NCI-H1105 (cell line): Measurements from ENCODE around the gene MRPS26.
"Not testable (repeated sequence)": the region's sequence is repeated elsewhere in the genome, so short reads cannot be mapped to it uniquely, and the experiment has no call there.

Experiments
- DNase-seq: peaks from one replicate; lab custom pipeline; 2025; lab: John Stamatoyannopoulos, UW

The MRPS26 gene

DNA sequence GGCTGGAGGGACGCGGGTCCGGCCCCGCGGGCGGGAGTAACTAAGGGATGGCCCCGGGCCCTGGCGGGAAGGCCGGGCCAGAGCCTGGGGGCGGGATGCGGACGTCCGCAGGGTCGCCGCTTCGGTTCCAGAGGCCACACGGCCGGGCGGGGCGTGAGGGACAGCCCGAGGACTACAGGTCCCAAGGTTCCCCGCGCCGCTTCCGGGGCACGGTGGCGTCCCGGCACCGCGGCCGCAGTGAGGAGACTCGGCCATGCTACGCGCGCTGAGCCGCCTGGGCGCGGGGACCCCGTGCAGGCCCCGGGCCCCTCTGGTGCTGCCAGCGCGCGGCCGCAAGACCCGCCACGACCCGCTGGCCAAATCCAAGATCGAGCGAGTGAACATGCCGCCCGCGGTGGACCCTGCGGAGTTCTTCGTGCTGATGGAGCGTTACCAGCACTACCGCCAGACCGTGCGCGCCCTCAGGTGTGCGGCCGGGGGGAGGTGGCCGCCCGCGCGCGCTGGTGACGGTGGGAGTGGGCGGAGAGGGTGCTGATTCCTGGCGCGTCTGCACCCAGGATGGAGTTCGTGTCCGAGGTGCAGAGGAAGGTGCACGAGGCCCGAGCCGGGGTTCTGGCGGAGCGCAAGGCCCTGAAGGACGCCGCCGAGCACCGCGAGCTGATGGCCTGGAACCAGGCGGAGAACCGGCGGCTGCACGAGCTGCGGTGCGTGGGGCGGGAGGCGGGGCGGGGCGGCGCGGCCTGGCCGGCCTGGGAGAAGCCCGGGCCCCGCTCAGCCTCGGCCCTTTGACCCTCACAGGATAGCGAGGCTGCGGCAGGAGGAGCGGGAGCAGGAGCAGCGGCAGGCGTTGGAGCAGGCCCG lies at the start of gene MRPS26:
MRPS26 (plus strand) TSS at position 237 of the 861 bp plus-strand sequence; CDS start at position 254, 17 bp downstream.
- DNase-seq, result peak; percentile 89

DNA sequence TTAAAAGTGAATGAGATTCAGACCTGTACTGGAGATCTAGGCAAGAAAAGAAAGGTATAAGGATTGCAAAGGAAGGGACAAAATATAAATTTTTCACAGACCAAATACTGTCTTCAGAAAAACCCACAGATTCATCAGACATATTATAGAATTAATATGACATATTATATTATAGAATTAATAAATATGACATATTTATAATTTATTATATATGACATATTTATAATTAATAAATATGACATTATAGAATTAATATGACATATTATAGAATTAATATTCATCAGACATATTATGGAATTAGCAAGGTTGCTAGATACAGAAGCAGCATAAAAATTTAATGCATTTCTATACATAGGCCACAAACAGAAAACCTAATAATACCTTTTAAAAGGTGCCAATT lies 47.1 kb upstream of the MRPS26 start:
- DNase-seq, result no peak

DNA sequence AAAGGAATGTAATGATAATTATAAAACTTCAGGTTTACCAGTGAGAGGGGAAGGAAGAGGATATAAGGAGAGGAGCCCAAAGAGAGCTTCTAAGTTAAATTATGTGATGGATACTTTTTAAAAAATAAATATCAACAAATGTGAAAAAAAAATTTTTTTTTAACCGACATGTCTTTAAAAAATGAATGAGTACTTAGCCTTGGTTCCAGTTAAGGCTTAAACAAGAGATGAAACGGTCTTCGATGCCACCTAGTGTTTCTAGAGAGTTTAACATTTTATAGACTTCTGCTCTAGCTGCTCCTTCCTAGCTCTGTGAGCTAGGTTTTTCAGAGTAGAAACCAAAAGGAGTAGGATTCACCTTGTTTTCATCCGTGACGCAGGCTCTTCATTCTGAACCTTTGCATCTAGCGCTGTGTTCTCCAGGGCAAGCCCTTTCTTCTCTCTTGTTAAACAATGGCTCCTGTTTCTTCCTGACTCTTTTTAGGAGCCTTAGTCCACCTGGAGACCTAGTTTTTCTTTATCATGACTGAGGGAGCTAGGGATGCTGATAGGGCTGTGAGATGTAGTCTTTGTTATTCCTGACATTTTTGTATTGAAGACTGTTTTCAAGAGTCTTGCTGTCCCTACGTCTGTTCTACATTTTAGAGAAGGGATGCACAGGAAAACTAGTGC lies 44.9 kb upstream of the MRPS26 start:
- DNase-seq, result peak; percentile 5

DNA sequence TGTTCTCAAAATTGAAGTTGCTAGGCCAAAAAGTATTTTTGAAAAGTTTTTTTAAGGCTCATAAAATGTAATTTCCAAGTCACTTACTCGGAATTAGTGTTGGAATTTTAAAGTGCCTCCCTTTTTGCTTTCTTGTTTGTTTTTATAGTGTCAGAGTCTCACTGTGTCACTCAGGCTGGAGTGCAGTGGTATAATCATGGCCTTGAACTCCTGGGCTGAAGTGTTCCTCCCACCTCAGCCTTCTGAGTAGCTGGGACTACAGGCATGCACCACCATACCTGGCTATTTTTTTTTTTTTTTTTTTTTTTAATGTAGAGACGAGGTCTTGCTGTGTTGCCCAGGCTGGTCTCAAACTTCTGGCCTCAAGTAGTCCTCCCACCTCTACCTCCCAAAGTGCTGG lies 42.4 kb upstream of the MRPS26 start:
- no peak for DNase-seq

DNA sequence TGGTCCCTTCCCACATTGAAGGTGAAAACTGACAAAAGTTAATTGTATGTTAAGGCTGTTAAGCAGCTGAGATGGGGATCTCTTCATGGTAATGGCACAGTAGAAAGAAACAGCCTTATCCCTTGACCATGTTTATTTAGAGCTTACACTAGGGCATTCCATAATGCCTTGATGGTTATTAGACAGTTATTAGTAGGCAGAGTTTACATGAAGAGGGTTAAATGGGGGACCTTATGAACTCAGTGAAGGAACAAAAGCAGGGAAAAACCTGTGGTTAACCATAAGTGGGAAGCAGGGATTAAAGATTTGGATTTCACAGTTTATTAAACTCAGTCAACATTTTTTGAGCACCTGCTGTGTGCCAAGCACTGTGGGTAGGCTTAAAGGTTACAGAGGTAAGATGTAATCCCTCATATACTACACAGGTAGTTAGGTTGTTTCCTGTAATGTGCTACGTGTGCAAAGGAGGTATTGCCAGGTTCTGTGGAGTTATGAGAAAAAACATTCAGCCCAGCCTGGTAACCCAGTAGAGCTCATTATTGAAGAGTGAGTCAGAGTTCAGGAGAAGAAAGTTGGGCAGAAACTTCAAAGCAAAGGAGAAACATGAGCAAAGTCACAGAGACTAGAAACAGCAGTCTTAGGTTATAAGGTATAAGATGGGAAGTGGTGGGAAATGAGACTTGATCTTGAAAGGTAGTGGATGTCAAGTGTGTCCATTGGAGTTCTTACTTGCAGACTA lies 34.7 kb upstream of the MRPS26 start:
- DNase-seq, result no peak

DNA sequence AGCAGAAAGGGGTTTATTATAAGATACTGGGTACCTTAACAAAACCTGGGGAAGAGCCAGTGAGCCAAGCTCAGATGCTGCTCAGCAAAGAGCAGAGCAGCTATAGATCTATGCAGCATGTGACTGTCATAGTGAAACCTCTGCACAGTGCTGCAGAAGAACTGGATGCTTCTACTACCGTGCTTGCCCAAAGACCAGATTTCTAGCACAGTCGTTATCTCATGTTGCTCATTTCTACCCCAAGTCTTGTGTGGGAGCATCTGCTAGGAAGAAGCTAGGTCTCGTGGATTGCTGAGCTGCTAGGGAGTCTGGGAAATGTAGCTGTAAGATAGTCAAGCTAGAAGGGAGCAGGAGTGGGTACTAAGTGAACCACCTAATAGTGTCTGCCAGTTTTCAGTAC lies 34.1 kb upstream of the MRPS26 start:
- no peak for DNase-seq

DNA sequence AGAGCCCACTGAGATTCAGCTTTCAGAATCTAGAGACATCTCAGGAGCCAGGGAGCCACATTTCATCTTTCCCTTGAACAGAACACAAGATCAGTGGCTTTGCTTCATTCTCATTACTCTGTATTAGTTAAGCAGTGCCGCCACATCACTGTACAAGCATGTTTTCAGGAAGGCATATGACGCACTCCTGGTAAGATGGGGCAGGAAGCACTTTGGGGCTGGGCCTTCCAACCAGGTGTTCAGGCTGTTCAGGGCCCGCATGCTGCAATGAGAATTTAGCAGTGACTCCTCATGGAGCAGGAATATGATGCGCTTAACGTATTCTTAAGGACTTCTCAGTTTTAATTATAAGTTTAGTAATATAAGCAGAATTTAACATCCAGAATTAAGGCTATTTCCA lies 32.1 kb upstream of the MRPS26 start:
- DNase-seq, result no peak

DNA sequence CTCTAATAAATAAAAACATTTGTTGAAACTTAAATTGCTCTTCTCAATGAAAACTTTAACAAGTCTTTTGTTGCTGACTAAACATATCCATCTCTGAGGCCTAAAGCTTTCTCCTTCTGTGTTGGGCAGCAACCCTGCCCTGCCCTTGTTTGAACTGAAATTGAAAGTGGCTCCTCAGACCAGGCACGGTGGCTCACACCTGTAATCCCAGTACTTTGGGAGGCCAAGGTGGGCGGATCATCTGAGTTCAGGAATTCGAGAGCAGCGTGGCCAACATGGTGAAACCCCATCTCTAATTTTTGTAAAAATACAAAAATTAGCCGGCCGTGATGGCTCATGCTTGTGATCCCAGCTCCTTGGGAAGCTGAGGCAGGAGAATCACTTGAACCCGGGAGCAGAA lies 31.7 kb upstream of the MRPS26 start:
- no peak for DNase-seq

DNA sequence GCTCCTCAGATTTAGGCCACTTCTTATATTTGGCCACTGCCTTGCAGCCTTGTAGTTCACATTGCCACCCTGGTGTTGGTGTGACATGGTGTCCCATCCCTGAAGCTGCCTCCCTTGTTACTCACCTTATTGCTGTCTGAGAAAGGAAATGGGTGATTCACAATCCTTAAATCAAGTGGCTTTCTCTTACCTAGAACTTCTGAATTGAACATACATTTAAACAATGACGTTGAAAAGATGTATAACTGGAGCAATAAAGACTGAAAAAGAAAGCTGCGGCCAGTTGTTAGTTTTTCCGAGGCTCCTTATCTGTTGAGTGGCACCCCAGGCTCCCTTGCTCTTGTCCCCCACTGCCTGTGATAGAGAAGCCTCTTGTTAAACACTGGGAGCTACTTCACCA lies 31.2 kb upstream of the MRPS26 start:
- no peak for DNase-seq

DNA sequence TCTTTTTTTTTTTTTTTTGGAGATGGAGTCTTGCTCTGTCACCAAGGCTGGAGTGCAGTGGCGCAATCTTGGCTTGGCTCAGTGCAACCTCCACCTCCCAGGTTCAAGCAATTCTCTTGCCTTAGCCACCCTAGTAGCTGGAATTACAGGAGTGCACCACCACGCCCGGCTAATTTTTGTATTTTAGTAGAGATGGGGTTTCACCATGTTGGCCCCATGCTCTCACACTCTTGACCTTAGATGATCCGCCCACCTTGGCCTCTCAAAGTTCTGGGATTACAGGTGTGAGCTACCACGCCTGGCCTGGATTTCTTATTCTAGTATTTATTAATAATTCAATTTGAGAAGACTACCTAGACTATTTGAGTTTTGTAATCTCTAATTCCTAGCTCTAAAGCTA lies 30.6 kb upstream of the MRPS26 start:
- DNase-seq, result not testable (repeated sequence)

DNA sequence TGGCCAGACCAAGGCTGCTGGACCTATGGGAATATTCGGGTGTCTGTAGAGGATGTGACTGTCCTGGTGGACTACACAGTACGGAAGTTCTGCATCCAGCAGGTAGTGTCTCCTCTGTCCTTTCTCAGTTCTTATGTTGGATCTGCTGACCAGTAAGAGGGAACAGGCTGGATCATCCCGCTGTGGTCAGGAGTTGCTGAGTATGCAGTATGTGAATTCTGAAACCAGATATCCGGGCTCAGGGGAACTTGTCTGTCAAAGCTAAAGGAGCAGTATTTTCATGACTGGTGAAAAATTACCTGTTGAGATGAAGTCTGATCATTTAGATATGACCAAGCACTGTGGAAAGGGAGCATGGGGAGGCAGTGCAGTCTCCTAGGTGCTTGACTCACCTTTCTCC lies 24.5 kb upstream of the MRPS26 start:
- DNase-seq, result no peak

DNA sequence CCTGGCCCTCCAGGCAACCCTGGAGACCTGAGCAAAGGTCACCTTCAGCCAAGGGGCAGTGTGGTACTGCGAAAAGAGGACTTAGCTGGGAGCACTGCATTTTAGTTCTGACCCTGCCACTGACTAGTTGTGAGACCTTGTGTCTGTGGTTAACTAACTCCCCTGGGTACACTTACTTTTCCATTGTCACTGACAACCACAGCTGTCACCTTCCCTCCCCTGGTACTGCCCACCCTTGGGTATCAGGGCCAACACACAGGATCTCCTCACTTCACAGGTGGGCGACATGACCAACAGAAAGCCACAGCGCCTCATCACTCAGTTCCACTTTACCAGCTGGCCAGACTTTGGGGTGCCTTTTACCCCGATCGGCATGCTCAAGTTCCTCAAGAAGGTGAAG lies 24.1 kb upstream of the MRPS26 start:
- no peak for DNase-seq

DNA sequence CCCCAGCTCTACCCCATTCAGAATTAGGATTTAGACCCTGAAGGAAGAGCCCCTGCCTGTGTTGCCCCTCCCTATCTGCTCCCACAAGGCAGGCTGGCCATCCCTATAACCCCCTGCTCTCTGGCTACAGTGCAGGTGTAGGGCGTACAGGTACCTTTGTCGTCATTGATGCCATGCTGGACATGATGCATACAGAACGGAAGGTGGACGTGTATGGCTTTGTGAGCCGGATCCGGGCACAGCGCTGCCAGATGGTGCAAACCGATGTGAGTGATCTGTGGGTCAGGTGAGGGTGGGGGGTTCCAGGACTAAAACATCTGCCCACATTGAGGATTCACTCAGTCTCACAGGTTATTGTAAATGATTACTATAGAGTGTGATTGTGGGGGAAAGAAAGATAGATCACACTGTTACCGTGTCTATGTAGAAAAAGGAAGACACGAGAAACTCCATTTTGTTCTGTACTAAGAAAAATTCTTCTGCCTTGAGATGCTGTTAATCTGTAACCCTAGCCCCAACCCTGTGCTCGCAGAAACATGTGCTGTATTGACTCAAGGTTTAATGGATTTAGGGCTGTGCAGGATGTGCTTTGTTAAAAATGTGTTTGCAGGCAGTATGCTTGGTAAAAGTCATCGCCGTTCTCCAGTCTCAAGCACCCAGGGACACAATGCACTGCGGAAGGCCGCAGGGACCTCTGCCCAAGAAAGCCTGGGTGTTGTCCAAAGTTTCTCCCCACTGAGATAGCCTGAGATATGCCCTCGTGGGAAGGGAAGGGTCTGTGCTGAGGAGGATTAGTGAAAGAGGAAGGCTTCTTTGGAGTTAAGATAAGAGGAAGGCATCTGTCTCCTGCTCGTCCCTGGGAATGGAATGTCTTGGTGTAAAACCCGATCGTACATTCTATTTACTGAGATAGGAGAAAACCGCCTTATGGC lies 23.0 kb upstream of the MRPS26 start:
- DNase-seq, result not testable (repeated sequence)

DNA sequence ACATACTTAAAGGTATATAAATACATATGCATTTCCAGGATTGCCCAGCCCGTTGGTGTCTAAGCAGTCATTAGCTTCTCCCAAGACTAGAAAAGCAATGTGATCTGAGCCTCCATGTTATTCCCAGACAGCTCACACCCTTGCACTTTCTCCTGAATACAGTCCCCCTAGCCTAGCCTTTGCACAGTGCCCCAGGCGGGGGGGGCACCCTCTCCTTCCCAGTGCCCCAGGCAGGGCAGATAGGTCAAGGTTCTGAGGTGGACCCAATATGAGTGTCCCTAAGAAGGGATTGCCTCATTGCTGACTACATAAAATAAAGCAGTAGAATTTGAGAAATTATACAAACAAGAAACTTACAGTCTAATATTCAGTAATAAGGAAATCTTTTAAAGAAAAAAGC lies 17.9 kb upstream of the MRPS26 start:
- no peak for DNase-seq

DNA sequence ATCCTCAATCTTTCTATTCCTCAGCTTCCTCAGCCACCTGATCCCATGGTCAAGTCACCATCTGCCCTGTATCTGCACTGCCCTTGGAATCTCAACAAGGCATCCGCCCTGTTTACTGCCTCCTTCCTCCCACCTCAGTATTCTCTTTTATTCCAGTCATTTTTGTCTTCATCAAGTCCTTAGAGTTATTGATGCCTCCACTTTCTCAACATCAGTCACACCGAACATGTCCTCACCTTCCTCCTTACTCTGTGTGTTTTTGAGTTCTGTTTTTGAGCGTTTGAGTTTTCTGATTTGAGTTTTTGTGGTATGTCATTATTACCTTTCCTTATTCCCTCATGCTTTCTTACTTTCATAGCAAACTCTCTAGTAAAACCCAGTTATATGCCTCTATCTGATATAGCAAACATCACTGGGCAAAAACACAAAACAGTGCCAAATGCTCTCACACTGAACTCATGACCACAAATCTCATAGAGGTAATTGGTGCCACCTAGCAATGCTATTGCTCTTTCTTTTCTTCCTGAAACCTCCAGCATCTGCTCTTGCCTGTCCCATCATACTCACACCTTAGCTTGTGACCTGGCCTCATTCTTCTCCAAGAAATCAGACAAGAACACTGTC lies 14.2 kb upstream of the MRPS26 start:
- no peak for DNase-seq

DNA sequence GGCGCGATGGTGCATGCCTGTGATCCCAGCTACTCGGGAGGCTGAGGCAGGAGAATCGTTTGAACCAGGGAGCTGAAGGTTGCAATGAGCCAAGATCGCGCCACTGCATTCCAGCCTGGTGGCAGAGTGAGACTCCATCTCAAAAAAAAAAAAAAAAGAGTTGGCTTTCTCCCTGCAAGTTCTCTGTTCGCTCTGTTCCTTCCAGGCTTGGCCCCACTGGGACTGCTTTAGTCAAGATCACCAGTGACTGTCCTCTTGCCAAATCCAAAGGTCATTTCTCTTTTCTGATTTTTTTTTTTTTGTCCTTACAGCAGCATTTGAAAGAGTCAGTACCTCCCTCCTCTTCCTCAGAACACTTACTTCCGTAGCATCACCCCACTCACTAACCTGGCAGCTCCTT lies 13.2 kb upstream of the MRPS26 start:
- no peak for DNase-seq

DNA sequence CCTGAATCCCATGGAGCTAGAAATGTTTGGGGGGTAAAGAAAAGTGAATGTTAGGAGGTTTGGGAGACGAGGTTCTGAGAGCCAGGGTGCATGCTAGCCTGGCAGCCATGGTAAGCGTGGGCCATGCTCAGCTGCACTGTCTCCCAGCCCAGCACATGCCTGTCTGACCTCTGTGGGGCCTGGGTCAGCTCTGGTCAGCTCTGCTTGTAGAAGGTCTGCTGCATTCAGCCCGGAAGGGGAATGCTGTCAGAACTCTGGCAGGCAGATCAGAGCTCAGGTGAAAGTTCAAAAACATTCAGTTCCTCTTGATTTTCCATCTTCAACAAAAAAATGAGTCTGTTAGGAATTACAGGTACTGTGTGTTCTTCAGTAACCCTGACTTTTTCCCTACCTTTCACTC lies 8.2 kb upstream of the MRPS26 start:
- DNase-seq, result no peak

DNA sequence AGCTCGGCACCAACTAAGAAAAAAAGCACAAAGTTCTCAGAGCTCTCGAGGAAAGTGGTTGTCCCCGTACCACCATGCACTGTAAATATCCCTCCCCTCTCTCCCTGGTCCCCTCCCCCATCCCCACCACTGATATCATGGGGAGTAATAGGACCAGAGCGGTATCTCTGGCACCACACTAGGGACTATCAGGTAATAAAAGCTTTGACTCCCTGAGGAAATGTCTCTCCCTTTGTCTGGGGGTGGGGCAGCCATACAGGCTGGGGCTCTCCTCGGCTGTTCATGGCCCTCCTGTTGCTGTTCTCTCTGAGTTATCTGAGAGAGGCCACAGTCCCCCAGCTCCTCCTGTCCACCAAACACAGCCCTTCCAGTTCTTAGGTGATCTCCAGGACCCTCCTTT lies 7.4 kb upstream of the MRPS26 start:
- DNase-seq, result no peak

DNA sequence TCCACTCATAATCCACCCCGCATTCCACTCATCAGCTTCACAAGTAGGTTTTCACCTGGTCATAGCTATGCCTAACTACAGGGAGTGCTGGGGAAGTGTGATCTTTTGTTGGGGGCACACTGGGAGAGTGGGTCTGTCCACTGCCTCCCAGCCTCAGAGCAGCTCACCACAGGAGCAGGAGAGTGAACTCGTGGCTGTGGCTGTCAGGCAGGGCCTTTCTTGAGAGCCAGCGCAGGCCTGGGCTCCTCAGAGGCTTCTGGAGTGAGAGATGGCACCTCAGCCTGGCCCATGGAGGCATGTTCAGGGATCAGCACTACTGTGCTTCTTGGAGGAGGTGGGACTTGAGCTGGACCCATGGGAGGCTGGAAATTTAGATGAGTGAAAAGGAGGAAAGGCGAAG lies 6.4 kb upstream of the MRPS26 start:
- no peak for DNase-seq

DNA sequence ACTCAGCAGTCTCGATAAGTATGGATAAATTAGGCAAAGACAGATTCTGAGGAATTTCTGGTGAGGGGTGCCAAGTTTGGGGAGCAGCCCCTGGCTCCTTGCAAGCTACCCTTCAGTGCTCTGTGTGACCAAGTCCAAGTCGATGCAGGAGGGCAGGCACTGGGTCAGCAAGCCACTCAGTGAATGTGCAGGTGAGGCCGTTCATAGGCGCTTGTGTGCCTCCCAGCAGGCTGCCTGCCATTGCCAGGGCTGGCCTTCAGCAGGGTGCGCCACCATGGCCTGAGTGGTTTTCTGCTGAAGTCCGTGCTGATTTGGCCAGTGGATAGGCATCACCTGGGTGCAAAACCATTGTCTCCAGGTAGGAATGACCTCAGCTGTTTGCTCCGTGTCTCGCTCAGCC lies 5.8 kb upstream of the MRPS26 start:
- no peak for DNase-seq

DNA sequence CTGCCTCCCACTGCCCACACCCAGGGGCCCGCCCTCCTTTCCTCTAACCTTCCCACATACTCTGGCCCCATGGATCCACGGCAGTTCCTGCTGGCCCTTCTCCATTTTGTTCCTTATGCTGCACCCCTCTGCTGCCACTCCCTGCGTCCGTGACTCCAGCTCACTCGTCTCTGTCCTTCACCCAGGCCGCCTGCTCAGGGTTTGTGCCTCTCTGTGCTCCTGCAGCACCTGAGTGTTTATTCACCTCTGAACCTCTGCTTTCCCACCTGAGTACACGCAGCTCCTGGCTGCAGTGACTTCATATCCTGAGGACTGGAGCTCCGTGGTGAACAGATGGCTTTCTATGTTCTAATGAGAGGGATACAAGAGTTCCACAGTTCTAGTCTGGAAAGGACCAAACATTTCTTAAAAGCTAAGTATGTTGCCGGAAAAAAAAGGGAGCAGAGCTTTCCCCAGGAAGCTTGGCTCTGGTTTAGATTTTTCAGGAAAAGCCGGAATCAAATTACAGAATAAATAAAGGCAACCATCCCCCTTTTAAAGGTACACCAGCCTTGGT lies 3.9 kb upstream of the MRPS26 start:
- DNase-seq, result no peak
